Measurements from ENCODE around the gene LARGE1.

DNA sequence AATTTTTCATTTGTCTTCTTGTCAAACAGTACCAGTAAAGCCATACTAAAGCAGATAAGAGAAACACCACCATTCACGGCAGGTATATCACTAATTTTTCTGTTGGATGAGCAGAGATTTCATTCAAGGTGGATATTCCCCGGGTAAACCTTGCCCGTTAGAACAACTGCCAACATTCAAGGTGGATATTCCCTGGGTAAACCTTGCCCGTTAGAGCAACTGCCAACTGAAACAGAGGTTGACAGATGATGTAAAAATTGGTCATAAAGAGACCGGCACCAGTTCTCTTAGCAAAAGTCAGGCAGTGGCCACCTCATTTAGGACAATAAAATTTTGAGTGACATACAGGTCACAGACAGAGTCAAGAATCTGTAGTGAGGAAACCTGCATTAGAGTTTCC lies 438.7 kb downstream of the LARGE1 start:
- no peak for TF ChIP-seq MYBL2 (IDR thresholded peaks at IDR 0.05; ENCODE audit: low read depth)
- TF ChIP-seq MYBL2 (CRISPR knock-in tag; IDR thresholded peaks at IDR 0.05; ENCODE audit: borderline replicate concordance), result no peak
- TF ChIP-seq POLR2A (conservative IDR thresholded peaks at IDR 0.05), result no peak
- TF ChIP-seq POLR2AphosphoS5 (IDR thresholded peaks at IDR 0.05; ENCODE audit: control insufficient read depth, insufficient read depth, low read depth, low read length), result no peak
- no peak for TF ChIP-seq ZBTB2 (IDR thresholded peaks at IDR 0.05)
- TF ChIP-seq, protein P1, sequence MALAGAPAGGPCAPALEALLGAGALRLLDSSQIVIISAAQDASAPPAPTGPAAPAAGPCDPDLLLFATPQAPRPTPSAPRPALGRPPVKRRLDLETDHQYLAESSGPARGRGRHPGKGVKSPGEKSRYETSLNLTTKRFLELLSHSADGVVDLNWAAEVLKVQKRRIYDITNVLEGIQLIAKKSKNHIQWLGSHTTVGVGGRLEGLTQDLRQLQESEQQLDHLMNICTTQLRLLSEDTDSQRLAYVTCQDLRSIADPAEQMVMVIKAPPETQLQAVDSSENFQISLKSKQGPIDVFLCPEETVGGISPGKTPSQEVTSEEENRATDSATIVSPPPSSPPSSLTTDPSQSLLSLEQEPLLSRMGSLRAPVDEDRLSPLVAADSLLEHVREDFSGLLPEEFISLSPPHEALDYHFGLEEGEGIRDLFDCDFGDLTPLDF (CRISPR knock-in tag; IDR thresholded peaks at IDR 0.05), result no peak
- no peak for TF ChIP-seq MYC (IDR thresholded peaks at IDR 0.05; ENCODE audit: low read depth, low read length)
- no peak for TF ChIP-seq MYC (CRISPR knock-in tag; IDR thresholded peaks at IDR 0.05; ENCODE audit: borderline replicate concordance, low read depth)
- TF ChIP-seq HIVEP1 (CRISPR knock-in tag; IDR thresholded peaks at IDR 0.05), result no peak
- TF ChIP-seq CEBPB (tag; IDR thresholded peaks at IDR 0.05), result no peak
- no peak for TF ChIP-seq SETDB1 (IDR thresholded peaks at IDR 0.05; ENCODE audit: low read length)
- no peak for TF ChIP-seq YY1 (IDR thresholded peaks at IDR 0.05; ENCODE audit: borderline replicate concordance in 1 of 3, control insufficient read depth in 1 of 3, extremely low read depth in 1 of 3, insufficient read depth in 3 of 3, insufficient read length in 1 of 3, insufficient replicate concordance in 2 of 3, low read depth in 1 of 3, low read length in 2 of 3)
- TF ChIP-seq, protein P2, sequence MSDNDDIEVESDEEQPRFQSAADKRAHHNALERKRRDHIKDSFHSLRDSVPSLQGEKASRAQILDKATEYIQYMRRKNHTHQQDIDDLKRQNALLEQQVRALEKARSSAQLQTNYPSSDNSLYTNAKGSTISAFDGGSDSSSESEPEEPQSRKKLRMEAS (CRISPR knock-in tag; IDR thresholded peaks at IDR 0.05), result no peak
- TF ChIP-seq MAFG (tag; conservative IDR thresholded peaks at IDR 0.05), result no peak
- TF ChIP-seq CC2D1A (IDR thresholded peaks at IDR 0.05), result no peak

Data from K562 (cell line).